CD1c-positive myeloid dendritic cell (primary cell): ENCODE measurements around the gene BMPR1B.

ENCODE experiments used
- DNase-seq: peaks from one replicate; pipeline ENCODE4 v3.0.0-alpha.2; 2016; ENCODE audit errors: extremely low spot score

The BMPR1B gene

DNA sequence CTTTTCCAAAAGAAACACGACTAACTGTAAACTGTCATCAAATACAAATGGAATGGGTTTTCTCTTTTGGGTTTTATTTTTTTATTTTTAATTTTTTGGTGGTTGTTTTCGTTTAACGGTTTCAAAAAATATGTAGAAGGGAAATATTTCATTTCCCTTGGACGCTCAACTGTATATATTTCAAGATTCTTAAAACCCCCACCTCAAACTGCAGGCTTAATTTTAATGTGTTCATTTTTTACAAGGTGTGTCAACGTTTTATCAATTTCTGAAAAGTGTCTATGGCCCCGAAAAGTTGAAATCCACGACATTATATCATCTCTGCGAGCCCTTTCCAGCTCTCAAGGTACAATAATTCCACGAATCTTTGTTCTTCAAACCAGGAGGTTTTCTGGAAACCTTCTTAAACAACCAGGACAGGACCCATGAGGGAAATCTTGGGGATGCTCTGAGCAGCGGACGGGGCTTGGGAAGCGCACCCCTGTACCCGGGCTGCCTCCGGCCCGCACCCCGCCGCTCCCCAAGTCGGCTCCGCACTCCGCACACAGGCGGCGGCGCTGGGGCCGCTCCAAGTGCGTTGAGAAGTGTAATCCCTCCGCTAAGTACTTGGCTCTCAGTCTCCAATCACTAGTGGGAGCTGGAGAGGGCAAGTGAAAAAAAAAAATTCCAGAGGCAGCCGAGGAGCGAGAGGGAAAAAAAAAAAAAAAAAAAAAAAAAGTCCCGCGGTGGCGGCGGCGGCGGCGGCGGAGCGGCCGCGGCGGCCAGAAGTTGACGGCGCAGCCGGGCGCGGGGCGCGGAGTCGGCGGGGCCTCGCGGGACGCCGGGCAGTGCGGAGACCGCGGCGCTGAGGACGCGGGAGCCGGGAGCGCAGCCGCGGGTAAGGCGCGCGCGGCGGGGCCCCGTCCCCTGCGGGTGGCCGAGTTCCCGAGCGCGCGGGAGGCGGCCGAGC, at the start of gene BMPR1B:
Gene BMPR1B (plus strand): TSS at position 764 of the 949 bp plus-strand sequence. CDS start 346,470 bp downstream, outside the sequence.
- no peak for DNase-seq

DNA sequence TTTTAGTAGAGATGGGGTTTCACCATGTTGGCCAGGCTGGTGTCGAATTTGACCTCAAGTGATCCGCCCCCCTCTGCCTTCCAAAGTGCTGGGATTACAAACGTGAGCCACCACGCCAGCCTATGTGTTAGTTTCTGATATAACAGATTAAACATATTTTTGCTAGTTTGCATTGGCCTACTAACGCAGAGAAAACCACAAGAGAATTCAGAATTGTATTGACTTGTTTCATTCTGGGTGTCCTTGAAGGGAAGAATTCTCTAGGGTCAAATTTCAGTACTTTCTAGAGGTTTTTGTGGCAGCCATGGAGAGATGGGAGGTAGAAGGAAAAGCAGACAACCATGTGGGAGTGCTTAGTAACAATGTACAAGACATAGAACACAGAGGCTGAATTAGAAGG, 46.1 kb upstream of the BMPR1B start:
- DNase-seq = no peak

DNA sequence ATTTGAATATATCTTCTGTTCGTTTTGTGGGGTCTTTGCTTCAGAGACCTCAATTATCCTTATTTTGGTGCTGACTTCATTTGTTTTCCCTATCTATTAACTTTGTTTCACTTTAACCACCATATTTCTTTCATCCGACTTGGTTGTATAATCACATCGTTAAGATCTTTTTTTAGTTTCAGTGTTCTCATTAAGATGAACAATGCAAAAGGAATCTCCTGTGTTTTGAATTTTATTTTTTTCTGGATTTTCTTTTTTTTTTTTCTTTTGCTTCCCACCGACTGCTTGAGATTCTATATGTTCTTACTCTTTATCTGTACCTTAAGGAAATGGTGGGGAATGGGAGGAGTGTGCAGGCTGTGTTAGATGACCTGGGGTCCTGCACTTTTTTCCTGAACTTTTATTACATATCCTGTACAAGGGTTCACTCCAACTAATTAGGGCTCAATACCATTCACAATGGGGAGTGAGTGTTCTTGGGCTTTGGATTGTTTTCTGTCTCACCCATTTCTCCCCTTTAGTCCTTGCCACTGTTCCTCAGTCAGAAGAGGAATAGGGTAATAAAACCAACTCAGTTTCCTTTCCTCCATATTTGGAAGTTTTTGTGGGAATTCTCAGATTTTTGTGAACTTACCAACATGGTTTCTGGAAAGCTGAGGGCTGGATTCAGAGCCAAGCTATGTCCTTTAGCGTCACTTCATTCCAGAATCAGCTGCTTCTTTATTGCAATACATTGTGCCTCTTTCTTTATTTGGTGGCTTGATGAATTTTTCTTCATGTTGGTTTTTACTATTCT, 43.2 kb upstream of the BMPR1B start:
- DNase-seq = no peak

DNA sequence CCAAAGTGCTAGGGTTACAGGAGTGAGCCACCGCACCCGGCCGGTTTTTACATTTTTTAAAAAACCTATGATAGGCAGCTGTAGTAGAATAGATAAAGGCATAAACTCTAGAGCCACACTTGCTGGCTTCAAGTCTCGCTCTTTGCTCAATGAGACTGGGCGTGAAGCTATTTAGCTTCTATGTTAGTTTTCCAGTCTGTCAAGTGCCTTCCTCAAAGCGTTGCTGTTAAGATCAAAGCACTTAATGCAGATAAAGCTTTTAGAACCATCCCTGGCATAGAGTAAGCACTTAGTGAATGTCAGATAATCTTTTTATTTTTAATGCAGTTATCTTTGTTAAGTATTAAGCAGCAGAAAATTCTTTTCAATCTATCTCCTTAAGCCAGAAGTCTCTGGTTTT, 42.0 kb upstream of the BMPR1B start:
- DNase-seq = no peak

DNA sequence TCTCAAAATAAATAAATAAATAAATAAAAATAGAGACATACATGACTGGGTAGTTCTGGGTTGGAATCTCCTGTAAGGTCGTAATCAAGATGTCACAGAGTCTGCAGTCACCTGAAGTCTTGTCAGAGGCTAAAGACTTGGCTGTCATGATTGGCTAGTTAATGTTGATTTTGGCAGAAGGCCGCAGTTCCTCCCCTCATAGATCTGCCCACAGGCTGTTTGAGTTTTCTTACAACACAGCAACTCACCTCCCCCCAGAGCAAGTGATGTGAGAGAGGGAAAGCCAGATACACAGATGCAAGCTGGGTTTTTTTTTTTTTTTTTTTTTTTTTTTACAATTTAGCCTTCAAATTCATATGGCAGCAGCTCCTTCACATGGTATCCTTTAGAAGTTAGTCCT, 36.4 kb upstream of the BMPR1B start:
- DNase-seq = no peak

DNA sequence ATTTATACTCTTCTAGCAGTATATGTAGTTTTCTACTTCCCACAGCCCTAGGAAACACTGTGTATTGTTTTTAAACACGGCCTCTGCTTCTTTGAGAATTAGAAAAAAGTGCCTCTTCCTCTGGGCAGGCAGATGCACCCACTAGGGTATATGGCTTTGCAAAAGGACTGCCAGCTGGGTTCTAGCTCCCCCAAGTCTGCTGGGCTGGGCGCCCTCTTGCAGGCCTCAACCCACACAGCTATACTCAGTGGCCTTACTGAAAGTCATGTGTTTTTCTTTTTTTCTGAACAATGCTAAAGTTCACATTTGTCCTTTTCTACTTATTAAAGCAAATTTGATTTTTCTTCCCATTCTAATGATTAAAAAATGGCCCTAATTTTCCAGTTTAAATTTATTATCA, 35.5 kb upstream of the BMPR1B start:
- no peak for DNase-seq

DNA sequence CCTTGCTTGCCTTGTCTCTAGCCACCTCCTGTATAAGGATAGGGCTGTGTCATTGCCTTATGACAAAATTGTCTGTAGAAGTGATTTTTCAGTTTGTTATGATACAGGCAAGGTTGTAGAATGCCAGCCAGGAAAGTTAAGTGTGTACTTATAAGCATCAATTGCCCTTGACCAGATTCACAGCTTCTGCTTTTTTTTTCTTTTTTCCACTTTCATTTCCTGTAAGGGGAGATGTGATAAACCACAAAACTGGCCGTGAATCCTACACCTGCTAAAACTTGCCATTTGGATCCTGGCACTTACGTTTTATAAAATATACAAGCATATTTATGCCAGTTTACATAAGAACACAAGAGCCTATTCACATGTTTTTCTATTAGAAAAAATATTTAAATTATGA, 35.0 kb upstream of the BMPR1B start:
- DNase-seq = no peak

DNA sequence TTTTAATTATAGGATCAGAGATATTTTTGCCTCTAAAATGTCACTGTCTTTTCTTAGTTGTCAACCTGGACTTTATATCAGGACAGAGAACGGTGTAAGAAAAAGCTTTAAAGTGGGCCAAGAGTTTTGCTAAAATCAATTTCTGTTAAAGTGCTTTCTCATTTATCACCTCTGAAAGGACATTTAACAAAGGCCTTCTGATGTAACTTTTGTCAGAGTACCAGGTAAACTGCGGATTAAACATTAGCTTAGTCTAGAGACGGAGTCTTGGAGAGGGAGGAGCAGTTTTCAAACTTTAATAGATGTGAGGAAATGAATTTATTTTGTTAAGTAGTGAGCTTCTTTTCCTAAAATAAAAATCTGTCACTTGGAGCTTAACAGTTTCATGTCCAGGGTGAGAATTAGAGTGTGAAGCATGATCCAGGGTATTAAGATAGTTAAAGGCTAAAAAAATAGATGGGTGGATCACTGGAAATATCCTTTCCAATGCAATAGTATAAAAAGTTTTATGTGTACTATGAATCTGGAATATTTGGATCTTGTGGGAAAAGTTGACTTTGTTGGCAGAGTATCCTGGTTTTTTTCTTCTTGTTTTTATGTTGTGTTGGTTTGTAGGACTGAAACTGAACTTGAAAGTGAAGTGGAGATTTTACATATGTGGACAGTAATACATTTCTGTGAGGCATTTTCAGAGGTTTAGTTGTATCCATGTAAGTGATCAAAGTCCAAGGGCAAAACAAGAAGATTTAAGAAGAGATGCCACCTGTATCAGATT, 33.6 kb upstream of the BMPR1B start:
- DNase-seq = no peak

DNA sequence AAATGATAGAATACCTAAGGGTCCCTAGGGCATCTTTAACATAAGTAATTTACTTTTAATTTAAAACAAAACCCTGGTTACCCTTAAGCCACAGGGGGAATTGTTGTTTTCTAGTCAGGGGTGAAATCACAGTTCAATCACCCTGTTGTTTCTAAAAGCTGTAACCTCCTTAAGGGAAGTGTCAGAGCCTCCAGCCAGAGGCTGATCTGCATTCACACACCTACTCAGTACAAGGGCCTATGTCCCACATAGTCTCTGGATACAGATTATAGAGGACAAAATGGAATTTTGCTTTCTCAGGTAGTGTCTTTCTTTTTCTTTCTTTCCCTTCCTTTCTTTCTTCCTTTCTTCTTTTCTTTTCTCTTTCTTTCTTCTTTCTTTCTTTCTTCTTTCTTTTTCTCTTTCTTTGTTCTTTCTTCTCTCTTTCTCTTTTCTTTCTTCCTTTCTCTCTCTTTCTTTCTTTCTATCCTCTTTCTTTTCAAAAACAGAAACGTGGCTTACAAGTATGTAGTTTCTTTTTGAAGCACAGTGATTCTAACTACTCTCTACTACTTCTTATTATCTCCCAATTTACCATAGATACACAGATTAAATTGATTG, 31.1 kb upstream of the BMPR1B start:
- DNase-seq = no peak

DNA sequence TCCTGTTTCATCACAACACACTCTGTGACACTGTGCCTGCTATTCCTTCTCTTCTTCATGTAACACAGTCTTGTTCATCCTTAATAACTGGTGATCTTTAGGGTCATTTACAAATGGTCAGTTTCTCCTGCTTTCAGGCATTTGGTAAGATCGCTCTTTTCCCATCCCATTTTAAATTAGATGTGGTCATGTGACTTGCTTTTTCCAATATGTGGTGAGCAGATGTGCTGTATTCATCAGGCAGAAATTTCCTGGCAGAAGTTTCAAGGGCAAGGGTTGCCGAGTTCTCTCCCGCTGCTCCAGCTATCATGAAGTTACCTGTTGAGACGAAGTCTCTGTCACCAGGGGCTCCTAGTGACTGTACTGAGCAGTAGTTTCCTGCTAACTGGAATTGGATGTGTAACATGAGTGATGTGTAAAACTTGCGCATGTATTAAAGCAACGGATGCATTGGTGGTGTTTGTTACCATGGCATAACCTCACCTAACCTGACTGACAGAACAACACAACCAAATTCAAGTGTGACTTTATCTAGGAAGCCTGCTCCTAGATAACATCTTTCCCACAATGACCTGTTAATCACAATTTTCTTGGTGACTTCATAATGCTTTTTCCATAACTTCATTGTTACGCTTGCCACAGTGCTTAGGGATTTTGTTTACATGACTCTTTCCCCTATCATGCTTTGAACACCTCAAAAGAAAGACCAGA, 29.5 kb upstream of the BMPR1B start:
- DNase-seq = no peak

DNA sequence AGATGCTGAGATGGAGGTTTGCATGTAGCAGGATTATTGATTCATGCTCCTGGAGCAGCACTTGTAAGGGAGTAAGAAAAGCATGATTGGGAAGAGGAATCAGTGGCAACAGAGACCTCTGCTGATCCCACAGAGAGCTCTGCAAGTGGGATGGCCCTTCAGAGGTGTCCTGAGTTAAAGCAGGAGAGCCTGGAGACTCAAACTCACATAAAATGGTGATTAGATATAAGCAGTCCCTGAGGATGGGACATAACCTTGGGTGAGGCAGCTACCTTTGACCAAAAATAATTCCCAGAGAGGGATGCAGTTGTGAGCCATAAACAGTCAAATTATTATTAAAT, 25.4 kb upstream of the BMPR1B start:
- no peak for DNase-seq

DNA sequence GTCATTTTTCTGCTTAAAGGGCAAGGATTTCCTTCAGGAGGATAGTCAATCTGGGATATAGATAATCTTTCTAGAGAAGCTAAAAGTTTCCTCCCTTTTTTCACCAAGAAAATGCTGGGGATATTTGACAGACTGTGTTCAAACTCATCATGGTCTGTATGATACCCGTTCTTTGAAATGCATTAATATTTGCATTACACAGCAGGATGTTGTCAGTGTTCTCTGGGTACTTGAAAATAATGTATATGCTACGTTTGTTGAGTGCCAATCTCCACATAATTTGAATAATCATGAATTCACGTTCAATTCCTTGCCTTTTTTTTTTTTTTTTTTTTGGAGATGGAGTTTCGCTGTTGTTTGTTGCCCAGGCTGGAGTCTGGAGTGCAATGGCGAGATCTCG, 18.0 kb upstream of the BMPR1B start:
- no peak for DNase-seq

DNA sequence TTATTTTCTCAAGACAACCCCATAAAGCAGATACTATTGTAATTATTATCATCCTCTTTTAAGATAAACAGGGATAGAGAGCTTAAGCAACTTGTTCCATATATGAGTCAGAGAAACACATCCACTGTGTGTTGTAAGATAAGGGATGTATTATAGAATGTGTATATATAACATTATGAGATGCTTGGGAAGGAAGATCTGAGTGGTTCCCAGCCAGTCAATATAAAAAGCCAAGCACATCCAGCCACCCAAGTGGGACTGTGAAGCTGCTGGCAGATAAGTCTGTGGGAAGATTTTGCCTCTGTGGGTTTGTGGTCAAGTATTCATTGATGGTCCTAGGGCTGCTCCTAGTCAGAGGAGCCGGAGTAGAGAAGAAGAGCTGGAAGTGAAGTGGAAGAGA, 16.5 kb upstream of the BMPR1B start:
- no peak for DNase-seq

DNA sequence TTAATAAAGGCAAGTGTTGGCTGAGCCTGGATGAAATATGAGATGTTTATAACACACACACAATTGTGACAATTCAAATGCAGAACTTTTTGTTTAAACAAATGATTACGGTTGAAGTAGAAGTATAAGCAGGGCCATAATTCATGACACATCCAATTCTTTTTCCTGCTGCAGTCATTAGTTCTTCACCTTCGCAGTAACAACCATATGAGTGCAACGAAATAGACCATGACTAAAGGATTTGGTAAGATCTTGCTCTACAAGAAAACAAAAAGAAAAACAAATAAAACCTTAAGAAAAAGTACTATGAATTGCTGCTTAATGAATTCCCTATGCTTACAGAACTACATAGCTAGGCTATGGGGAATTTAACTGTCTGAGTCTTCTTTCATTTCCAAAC, 13.9 kb upstream of the BMPR1B start:
- DNase-seq = no peak

DNA sequence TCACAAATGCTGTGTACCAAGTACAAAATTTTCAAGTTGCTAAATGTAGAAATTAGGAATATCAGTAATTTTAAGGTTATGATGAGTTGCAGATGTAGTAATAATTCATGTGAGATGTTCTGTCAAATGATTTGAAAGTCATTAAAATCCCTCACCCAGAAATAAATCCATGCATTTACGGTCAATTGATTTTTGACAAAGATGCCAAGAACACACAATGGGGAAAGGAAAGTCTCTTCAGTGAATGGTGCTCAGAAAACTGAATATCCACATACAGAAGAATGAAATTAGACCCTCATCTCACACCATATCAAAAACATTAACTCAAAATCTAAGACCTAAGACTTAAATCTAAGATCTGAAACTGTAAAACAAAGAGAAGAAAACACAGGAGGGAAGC, 12.9 kb upstream of the BMPR1B start:
- DNase-seq = no peak

DNA sequence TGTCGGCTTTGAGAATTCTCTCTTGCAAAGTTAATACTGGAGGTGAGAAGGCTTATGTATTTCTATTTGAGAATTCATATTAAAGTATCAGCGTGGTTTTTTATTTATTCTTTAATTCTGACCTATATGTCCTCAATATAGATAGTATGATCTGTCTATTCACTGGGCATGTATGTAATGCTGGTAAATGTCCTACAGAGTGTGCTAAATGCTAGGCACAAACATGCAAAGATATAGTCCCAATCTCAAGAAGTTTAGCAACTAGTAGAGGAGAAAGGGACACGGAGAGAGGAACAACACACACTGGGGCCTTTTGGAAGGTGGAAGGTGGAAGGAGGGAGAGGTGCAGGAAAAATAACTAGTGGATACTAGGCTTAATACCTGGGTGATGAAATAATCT, 11.0 kb upstream of the BMPR1B start:
- no peak for DNase-seq

DNA sequence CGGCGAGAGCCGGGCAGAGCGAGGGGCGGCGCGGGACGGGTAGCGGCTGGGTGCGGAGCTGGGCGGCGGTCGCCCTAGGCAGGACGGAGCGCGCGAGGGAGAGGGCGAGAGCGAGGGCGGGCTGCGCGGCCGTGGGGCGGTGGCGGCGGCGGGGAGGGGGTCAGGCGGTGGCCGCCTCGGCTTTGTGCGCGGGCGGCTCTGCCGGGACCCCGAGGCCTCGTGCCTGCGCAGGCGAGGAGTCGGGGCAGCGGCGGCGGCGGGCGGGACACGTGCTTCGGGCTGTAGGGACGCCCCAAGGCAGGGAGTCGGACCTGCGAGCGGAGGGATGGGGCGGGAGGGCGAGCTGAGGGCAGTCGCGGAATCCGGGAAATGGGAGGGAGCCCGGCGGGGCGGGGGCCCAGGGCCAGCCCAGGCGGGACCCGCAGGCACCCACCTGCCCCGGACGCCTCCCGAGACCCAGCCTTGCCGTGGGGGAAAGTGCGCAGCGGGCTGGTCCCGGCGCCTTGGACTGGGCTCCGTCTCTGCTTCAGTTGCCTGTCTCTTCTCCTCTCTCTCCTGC, 465 bp downstream of the BMPR1B start:
- no peak for DNase-seq

DNA sequence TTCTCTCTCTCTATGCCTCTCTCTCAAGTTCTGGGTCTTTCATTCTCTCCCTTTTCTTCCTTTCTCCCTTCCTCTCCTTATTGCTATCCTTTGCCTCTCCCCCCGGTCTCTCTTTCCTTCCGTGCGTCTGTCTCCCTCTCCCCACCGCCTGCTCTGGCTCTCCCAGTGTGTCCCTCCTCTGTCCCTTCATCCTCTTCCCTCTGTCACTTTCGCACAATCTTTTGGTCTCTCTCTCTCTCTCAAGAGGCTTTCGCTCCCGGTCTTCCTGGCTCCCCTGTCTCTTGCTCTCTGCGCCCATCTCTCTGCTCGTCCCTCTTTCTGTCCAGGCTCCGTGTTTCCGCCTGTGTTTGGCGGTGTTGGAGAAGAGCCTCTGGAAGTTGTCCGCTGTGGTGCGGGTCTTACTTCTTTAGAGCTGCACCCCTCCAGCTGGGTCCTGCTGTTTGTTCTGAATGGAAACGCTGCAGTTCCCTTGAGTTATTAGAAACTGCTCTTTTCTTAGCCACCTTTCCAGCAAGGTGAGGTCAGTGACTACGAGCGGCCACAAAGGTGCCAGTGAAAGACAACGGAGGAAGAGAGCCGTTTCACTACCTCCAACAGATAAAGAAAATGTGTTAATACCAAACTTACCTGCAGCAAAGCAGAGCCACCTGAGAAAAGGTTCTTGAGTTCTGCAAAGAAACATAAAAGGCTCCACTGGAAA, 1.1 kb downstream of the BMPR1B start:
- no peak for DNase-seq

DNA sequence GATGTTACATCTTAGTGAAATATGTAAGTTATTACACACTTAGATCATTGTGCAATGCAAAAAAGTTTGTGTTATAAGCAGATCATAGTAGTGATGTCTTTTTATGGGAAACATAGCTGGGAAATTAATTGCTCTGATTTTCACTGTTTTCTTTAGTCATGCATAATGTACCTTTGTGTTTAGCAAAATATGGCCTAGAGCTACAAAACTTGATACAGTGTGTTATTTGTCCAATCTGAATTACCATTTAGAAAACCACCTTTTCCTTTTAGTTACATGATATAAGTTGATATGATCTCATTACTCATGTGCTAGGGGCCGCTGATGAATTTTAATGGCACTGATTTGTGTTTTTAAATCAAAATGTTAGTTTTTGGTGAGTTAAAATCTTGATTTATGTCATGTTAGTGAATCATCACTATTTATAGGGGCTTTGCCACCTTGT, 2.0 kb downstream of the BMPR1B start:
- DNase-seq = no peak

DNA sequence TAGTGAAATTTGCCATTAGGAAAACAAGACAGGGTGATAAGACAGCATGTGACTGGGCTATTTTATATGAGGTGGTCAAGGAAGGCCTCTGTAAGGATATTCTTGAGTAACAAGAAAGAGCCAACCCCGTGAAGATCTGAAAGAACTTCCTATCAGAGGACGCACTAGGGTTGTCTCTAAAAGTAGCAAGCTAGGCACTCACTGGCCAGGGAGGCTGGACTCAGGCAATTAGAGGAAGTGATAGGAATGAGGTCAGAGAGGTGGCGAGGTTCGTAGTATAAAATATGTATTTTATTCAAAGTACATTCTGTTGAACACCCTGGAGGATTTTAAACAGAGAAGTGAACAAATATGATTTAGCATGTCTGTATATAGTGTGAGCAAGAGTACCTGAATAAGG, 4.6 kb downstream of the BMPR1B start:
- DNase-seq = no peak
